T-cell (primary cell): ENCODE measurements around the gene RIIAD1. TPM values are rescaled to one million over a fixed set of nuclear protein-coding genes. Genes with fewer than 3 reads are reported as not detected.

Source experiments
- ATAC-seq, 4 experiments: fragments of 200-7000 bp in 3 of 4; fragments of 150-1000 bp in 1 of 4; cut with Tn5 transposase; replicated peaks in 1 of 4; 1 replicate in 3 of 4; 2 replicates in 1 of 4; pipeline ENCODE4 v1.10.0; 2021; ENCODE audit warnings: moderate library complexity in 3 of 4, mild to moderate bottlenecking in 2 of 4, moderate number of reproducible peaks in 1 of 4
- CTCF ChIA-PET, 2 donors: fragments of 300-600 bp; sonication (Branson Sonifier 250); formaldehyde crosslinking; loops; one replicate each; lab custom pipeline; 2022; ENCODE audit warnings: antibody characterized with exemption in 2 of 2; lab: Charles Lee
- POLR2A ChIA-PET, 2 donors: fragments of 300-600 bp; sonication (Branson Sonifier 250); formaldehyde crosslinking; loops; one replicate each; lab custom pipeline; 2022; ENCODE audit warnings: antibody characterized with exemption in 2 of 2; lab: Charles Lee
- DNase-seq, 35 experiments: peaks; one replicate each; pipeline versions ENCODE4 v3.0.0 to v3.0.0-alpha.2; 2013 to 2023
- H3K27ac ChIP-seq: one replicate; pipeline ENCODE4 v1.5.1; 2013; ENCODE audit warnings: low read length
- H3K27me3 ChIP-seq, 2 experiments: replicated peaks in 1 of 2; 1 replicate in 1 of 2; 2 replicates in 1 of 2; pipeline versions ENCODE4 v1.6.1 to v1.7.0; 2013; ENCODE audit warnings: low read length in 1 of 2, mixed read lengths in 1 of 2; ENCODE audit not compliant: control insufficient read depth in 2 of 2, insufficient read depth in 2 of 2; ENCODE audit errors: extremely low read depth in 1 of 2
- H3K36me3 ChIP-seq, 2 donors: 1 replicate in 1 of 2; 2 replicates in 1 of 2; pipeline versions ENCODE4 v1.6.1 to v1.7.0; 2013; ENCODE audit warnings: low read length in 1 of 2; ENCODE audit not compliant: control insufficient read depth in 2 of 2, insufficient read depth in 1 of 2; ENCODE audit errors: extremely low read depth in 1 of 2
- H3K4me1 ChIP-seq, 2 experiments: 1 replicate in 1 of 2; 2 replicates in 1 of 2; pipeline versions ENCODE4 v1.6.1 to v1.7.0; 2013; ENCODE audit warnings: low read length in 2 of 2, mixed read lengths in 1 of 2; ENCODE audit not compliant: insufficient read depth in 2 of 2, control insufficient read depth in 1 of 2; ENCODE audit errors: extremely low read depth in 1 of 2
- H3K4me3 ChIP-seq, 2 donors: 1 replicate in 1 of 2; 2 replicates in 1 of 2; pipeline versions ENCODE4 v1.5.1 to v1.7.0; 2013; ENCODE audit warnings: mild to moderate bottlenecking in 2 of 2, low read length in 1 of 2, moderate library complexity in 1 of 2; ENCODE audit not compliant: control insufficient read depth in 1 of 2; ENCODE audit errors: extremely low read depth in 1 of 2
- H3K9me3 ChIP-seq: 2 replicates; pipeline ENCODE4 v1.7.0; 2013
- H3K27ac Mint-ChIP-seq, 2 donors: one replicate each; pipeline ENCODE4 v1.8.0; 2020 to 2021; ENCODE audit warnings: mild to moderate bottlenecking in 2 of 2, mixed read lengths in 2 of 2
- H3K27me3 Mint-ChIP-seq, 2 donors: one replicate each; pipeline ENCODE4 v1.8.0; 2021 to 2022; ENCODE audit warnings: mixed read lengths in 2 of 2
- H3K36me3 Mint-ChIP-seq: one replicate; pipeline ENCODE4 v1.8.0; 2021; ENCODE audit warnings: mixed read lengths
- H3K4me1 Mint-ChIP-seq, 3 donors: one replicate each; pipeline ENCODE4 v1.8.0; 2020 to 2022; ENCODE audit warnings: mixed read lengths in 3 of 3, mild to moderate bottlenecking in 1 of 3
- H3K4me3 Mint-ChIP-seq, 3 donors: one replicate each; pipeline ENCODE4 v1.8.0; 2020 to 2022; ENCODE audit warnings: mild to moderate bottlenecking in 3 of 3, mixed read lengths in 3 of 3, moderate library complexity in 3 of 3
- H3K9me3 Mint-ChIP-seq, 3 donors: one replicate each; pipeline ENCODE4 v1.8.0; 2020 to 2022; ENCODE audit warnings: mixed read lengths in 3 of 3
- WGBS: methylation state at CpG from one replicate; pipeline ENCODE4 v1.1.5; 2013; ENCODE audit warnings: missing lambda C conversion rate; ENCODE audit not compliant: insufficient coverage; 5-methylcytosine and 5-hydroxymethylcytosine counted together
- total RNA-seq, 35 experiments: library from RNA in 6 of 35; stranded (reverse) in 6 of 35; fragments of 120-200 nt in 1 of 35; gene quantifications; one replicate each; pipeline versions ENCODE4 v1.2.1 to v1.2.4 and lab custom pipeline; 2013 to 2026

The RIIAD1 gene
- total RNA-seq, 5 donors from 2014 or later (not counting 1 experiment from before 2014, with no cell fraction given): not detected

DNA sequence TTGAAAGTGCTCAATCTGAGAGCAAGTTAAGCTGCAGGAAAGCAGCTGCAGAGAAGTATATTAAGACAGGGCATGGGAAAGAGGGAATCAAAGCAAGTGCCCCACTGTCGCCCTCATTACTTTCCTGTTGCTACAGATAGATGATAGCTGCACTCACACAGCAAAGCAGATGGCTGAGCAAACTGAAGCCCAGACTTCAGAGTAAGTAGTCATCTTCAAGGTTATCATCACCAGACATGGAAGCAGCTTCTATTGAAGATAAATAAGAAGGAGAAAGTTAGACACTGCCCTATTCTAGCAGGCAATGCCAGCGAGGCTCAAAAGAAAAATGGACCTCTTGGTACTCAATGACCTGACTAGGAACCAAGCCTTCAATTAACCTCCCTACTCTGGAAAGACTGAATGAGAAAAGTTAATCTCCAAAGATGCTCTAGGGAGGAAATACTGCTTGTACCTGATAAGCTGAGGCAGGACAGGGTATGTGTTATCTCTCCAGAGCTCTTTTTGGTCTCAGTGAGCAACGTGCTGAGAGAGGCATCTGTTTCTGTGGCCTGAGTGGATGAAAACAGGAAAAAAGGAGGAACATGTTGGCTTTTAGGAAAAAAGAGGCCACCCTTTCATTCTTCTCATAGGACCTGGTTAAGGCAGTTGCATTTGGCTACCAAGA lies 53.1 kb downstream of the RIIAD1 start:
- Histone ChIP-seq H3K27me3 (no peaks in the 10 kb centered on the region), H3K9me3 (no peaks in the 10 kb centered on the region), H3K4me3 (no peak overlapping the region), H3K4me1 (no peaks in the 10 kb centered on the region), H3K27ac (no peak overlapping the region), H3K36me3 (peaks cover 7 to 52% of the 10 kb centered on the region in 2 donors)
- DNase-seq: no peak
- H3K27me3 Mint-ChIP-seq: no peaks in the 10 kb centered on the region
- WGBS: 89% methylated on average over 1 of the region's 3 CpGs
- H3K9me3 Mint-ChIP-seq: no peaks in the 10 kb centered on the region
- no peak overlapping the region for H3K4me3 Mint-ChIP-seq
- H3K4me1 Mint-ChIP-seq: no peaks in the 10 kb centered on the region
- ATAC-seq: no peak
- ChIA-PET CTCF (interaction anchor here in 1 of 2 donors (0.5 kb wide), 1 partner anchor 172 kb away, joined by 5 read pairs; no protein-coding TSS in a partner anchor), POLR2A (interaction anchor here in 1 of 2 donors (0.6 kb wide), 1 partner anchor 15 kb away, joined by 5 read pairs; no protein-coding TSS in a partner anchor)
- no peak overlapping the region for H3K27ac Mint-ChIP-seq
- H3K36me3 Mint-ChIP-seq: peaks cover 45% of the 10 kb centered on the region

DNA sequence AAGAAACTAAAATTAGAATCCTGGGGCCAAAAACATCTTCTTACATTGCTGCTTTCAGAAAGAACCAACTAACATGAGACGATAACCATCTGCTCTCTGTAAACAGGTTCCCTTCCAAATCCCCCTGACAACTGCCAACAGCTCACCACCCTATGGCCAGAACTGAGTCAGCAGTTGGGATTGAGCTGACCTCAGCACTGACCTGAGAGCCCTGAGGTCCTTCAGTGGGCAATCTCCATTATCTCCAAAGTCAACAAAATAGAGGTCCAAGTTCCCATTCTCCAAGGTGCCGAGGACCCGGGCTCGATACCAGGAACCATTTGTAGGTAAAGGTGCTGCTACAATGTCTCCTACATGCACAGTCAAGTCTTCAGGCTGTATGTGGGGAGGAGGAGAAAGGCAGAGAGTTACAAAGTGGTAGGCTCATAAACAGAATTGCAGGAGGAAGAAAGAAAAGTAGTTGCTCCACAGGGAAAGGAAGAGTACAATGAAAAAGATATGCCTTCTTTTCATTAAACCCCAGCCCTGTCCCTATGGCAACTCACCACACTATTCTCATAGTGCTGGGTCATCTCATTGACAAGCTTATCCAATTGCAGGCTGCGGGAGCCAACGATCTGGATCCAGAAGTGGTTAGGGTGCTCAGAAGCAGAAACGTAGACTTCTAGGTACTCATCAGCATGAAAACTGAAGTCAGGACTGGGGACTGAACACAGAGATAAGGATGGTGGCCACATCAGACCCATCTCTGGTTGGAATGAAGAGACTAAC lies 54.8 kb downstream of the RIIAD1 start:
- no peak overlapping the region for H3K27ac Mint-ChIP-seq
- no peak overlapping the region for H3K4me3 Mint-ChIP-seq
- DNase-seq (no peak), ATAC-seq (no peak)
- H3K9me3 Mint-ChIP-seq: no peaks in the 10 kb centered on the region
- H3K27me3 Mint-ChIP-seq: no peaks in the 10 kb centered on the region
- H3K4me1 Mint-ChIP-seq: no peaks in the 10 kb centered on the region
- Histone ChIP-seq H3K9me3 (no peaks in the 10 kb centered on the region), H3K4me1 (no peaks in the 10 kb centered on the region), H3K27me3 (no peaks in the 10 kb centered on the region), H3K36me3 (peaks cover 7 to 59% of the 10 kb centered on the region in 2 donors), H3K27ac (no peak overlapping the region), H3K4me3 (no peak overlapping the region)
- ChIA-PET CTCF (no interaction called here), POLR2A (no interaction called here)
- WGBS: 83% methylated on average over 1 of the region's 7 CpGs
- H3K36me3 Mint-ChIP-seq: peaks cover 51% of the 10 kb centered on the region

DNA sequence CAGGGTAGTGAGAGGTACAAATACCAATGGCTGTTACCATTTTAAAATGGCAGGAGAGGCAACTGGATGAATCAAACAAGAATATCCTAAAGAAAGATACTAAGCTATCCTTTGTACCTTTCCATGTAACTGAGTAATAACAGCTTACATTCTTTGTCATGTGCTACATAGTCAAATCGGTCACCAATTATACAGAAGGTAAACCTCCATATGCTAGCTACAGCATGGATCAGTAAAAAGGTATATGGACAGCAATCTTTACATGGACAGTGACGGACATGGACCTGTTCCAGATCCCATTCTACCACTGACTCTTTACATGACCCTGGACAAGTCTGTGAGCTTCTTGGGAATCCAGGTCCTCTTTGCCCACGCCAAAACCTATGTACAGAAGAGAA lies 55.3 kb downstream of the RIIAD1 start:
- peaks cover 7 to 63% of the 10 kb centered on the region in 2 donors for H3K36me3 ChIP-seq
- 100% methylated on average over 1 of the region's 3 CpGs for WGBS
- POLR2A ChIA-PET: no interaction called here

GRCh38 chr1:151777317-151777716 lies 56.0 kb downstream of the RIIAD1 start:
- Mint-ChIP-seq H3K27me3 (no peaks in the 10 kb centered on the region), H3K9me3 (no peaks in the 10 kb centered on the region), H3K27ac (no peak overlapping the region), H3K4me1 (no peaks in the 10 kb centered on the region), H3K36me3 (peaks cover 56% of the 10 kb centered on the region), H3K4me3 (no peak overlapping the region)
- H3K27me3 ChIP-seq: no peaks in the 10 kb centered on the region
- no CpG with 5 or more reads among the region's 4 CpGs for WGBS
- ATAC-seq: no peak
- H3K27ac ChIP-seq: no peak overlapping the region
- no peaks in the 10 kb centered on the region for H3K4me1 ChIP-seq
- no peak overlapping the region for H3K4me3 ChIP-seq
- H3K9me3 ChIP-seq: no peaks in the 10 kb centered on the region
- ChIA-PET CTCF (no interaction called here), POLR2A (no interaction called here)
- DNase-seq: no peak
- peaks cover 7 to 66% of the 10 kb centered on the region in 2 donors for H3K36me3 ChIP-seq

More for the DNA sequence above, 55.3 kb downstream of the RIIAD1 start:
- no peak overlapping the region for H3K27ac ChIP-seq
- no peak overlapping the region for H3K4me3 Mint-ChIP-seq
- H3K27me3 Mint-ChIP-seq: no peaks in the 10 kb centered on the region
- no peaks in the 10 kb centered on the region for H3K27me3 ChIP-seq
- no peaks in the 10 kb centered on the region for H3K9me3 ChIP-seq
- H3K9me3 Mint-ChIP-seq: no peaks in the 10 kb centered on the region
- CTCF ChIA-PET: no interaction called here
- ATAC-seq: no peak
- no peak overlapping the region for H3K27ac Mint-ChIP-seq
- H3K4me3 ChIP-seq: no peak overlapping the region
- peaks cover 56% of the 10 kb centered on the region for H3K36me3 Mint-ChIP-seq
- no peaks in the 10 kb centered on the region for H3K4me1 ChIP-seq
- no peaks in the 10 kb centered on the region for H3K4me1 Mint-ChIP-seq
- DNase-seq: no peak

Other genes starting within 250 kb of the RIIAD1 start
- 1 to 10 TPM in 1 of 5 donors, under 1 TPM in 4; 0.37 to 1.3 (median 0.59) TPM for gene CGN, start 210.1 kb upstream of the RIIAD1 start, total RNA-seq
- 1 to 10 TPM; 2.8 to 5.5 (median 4.3) TPM for gene TUFT1, start 181.2 kb upstream of the RIIAD1 start, total RNA-seq
- 10 to 100 TPM; 24.2 to 33.6 (median 31.6) TPM for gene SNX27, start 109.5 kb upstream of the RIIAD1 start, total RNA-seq
- not detected for gene CELF3, start 4.7 kb upstream of the RIIAD1 start, total RNA-seq
- gene MRPL9, start 42.0 kb downstream of the RIIAD1 start, total RNA-seq: 100 to 1,000 TPM in 2 of 5 donors, 10 to 100 TPM in 3; 72.0 to 131 (median 88.7) TPM
- gene TDRKH, start 69.0 kb downstream of the RIIAD1 start, total RNA-seq: 10 to 100 TPM in 4 of 5 donors, 1 to 10 TPM in 1; 9.6 to 26.3 (median 22.1) TPM
- under 1 TPM in 3 of 5 donors, not detected in 2; 0.25 to 0.40 (median 0.36) TPM for gene LINGO4, start 83.9 kb downstream of the RIIAD1 start, total RNA-seq
- gene RORC, start 110.3 kb downstream of the RIIAD1 start, total RNA-seq: 10 to 100 TPM in 1 of 5 donors, 1 to 10 TPM in 4; 1.5 to 11.6 (median 7.6) TPM
- 1 to 10 TPM in 2 of 5 donors, under 1 TPM in 3; 0.26 to 1.1 (median 0.85) TPM for gene C2CD4D, start 118.3 kb downstream of the RIIAD1 start, total RNA-seq
- gene THEM5, start 132.2 kb downstream of the RIIAD1 start, total RNA-seq: not detected
- 100 to 1,000 TPM in 2 of 5 donors, 10 to 100 TPM in 3; 48.2 to 119 (median 97.6) TPM for gene THEM4, start 188.0 kb downstream of the RIIAD1 start, total RNA-seq